ENCODE results near the gene RERE. TPM values are rescaled to one million over a fixed set of nuclear protein-coding genes. Genes with fewer than 3 reads are reported as not detected.

Gene RERE
- total RNA-seq, 1 experiment from 2014 or later = 13.1 TPM

DNA sequence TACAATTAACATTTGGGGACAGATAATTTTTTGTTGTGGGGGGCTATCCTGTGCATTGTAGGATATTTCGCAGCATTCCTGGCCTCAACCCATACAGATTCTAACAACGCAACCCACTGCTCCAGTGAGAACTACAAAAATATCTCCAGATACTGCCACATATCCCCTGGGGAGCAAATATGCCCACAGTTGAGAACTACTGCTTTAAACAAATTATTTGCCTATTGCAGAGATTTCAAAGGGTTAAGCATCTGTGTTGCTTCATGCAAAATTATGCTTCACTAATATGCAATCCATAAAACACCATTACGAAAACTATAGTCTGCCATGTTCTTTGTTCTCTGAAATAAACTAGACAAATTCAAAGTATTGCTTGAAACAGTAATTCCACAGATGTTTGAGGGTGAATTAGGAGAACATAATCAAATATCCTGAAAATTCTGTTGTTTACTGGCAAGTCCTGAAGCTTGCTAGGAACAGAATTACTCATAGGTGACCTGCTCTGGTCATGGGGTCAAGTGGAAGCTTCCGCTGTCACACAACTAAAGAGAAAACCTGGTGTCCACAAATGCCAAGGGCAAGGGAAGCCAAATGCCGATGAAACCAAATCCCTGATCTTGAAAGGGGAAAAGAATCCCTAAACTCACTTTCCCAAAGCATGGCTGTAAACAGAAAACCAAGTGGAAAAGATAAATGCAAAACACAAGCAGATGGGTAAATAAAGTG lies 149.4 kb downstream of the RERE start:
- DNase-seq (ENCODE audit: low read depth) = peak; percentile 90

DNA sequence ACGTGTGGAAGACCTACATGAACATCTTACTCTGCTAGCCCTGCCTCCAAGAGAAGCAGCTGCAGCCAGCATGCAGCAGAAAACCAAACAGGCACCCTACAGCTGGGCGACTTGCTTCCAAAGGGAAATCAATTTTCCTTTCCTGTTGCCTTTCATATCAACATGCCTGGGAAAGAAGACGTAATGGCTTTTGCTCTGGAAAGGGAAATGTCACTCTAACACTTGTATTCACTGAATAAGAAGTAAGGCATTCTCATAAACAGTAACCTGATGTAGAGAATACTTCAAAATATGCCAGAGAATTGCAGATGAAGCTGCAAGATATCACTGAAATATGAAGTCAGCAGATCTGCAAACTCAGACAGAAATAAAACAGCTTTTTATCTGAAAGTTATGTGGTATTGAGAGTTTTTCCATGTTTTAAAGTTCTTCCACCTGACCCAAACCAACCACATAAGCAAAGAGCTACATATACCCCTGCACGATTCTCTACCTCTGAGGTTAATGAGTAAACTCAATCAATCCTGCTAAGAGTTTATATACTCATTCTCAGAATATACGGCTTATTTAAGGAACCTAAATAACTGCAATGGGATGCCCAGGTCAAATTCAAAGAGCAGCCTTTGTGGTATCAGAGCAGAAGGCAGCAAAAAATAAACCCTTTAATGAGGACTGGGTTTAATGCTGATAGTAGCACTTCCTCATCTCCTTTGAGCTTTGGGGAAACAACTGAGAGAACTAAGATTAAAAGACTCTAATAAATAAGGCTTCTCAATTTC lies 150.9 kb downstream of the RERE start:
- peak; percentile 44 for DNase-seq (ENCODE audit: low read depth)

DNA sequence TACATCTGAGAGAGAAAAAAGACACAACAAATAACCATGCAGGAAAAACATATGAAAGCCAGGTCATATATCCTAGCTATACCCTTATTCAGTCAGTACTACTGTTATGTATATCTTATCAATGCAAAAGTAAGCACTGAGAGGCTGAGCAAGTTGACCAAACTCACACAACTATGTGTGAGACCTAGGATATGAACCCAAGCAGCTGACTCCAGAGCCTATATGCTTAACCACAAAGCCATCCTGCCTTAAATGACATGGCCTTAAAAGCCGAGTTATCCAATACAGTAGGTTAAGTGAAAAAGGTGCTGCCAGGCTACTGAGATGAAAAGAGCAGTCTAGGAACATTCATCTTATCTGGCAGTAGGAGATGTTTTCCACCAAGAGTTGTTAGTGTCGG lies 151.6 kb downstream of the RERE start:
- DNase-seq (ENCODE audit: low read depth) = no peak

DNA sequence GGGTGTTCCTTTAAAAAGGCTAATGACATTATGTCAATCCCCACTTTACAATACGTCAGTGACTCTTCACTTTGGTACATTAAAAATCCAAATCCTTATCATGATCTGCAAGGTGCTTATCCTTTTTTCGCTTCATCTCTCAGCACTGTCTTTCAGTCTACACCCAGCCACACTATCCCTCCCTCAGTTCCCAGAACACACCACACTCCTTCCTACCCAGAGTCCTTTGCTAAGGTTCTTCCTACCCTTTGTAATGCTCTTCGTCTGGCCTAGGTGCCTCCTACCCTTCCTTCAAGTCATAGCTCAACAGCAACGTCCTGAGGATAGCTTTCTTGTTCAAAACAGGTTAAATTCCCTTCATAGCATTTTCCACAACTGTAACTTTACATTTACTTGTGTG lies 152.6 kb downstream of the RERE start:
- DNase-seq (ENCODE audit: low read depth) = no peak

DNA sequence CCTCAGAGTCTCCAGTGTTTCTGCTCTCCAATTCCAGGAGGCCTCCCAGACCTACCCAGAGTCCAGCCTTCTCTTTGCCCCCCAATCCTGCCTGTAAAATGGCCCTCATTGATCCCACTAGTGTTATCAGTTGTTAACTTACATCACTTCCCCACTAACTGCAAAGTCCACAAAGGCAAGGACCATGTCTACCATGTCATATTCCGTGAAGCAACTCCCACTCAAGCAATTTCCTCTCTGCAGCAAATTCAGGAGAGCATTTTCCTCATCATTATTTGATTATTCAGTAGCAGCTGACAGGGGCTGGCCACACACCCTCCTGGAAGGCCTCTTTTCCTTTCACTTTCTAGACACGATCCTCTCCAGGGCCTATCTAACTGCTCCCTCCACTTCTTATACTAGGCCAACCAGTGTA lies 153.5 kb downstream of the RERE start:
- DNase-seq (ENCODE audit: low read depth) = peak; percentile 32

DNA sequence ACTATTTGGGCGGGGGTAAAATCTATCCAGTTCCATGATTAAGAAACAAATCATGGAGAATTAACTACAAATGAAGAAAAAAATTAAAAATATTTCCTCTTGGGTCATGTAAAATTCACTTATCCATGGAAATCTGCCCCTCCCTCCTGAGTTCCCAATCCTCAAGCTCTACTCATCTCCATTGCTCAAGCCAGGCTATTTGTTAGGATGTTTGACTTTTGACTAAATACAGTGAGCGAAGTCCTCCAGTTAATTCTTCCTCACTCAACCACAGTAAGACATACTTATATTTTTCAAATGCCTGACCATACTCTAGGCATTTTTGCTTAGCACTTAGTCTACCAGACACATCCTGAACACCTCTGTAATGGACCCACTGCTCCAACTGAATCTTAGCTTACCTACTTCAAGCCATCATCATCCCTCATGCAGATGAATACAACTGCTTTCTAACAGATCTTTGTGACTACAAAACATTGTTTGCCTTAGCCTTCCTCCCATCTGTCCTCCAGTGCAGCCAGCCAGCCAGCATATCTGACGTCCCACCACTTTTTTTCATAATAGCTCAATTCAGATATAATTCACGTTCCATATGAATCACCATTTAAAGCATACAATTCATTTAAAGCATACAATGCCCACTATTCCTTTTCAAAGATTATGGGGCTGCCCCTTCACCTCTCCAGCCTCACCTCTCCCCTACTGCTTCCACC lies 154.2 kb downstream of the RERE start:
- no peak for DNase-seq (ENCODE audit: low read depth)

DNA sequence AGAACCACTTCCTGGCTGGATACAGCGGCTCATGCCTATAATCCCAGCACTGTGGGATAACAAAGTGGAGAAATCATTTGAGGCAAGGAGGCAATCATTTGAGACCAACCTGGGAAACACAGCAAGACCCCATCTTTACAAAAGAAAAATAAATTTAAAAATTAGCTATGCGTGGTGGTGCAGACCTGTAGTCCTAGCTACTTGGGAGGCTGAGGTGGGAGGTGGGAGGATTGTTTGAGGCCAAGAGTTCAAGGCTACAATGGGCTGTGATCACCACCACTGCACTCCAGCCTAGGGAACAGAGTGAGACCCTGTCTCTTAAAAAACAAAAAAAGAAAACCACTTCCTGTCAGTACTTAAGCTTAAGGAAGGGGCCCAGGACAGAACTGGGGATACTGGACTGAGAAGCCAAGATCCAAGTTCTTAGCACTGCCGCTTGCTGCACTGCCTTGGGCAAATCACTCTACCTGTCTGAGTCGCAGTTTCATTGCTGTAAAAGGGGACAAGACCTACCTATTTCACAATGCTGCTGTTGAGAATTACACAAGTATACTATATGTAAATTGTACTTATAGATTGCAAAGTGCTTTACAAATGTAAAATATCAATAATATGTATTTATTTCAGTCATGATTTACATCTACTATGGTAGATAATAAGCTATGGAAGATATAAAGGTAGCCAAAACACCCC lies 154.9 kb downstream of the RERE start:
- DNase-seq (ENCODE audit: low read depth) = no peak

DNA sequence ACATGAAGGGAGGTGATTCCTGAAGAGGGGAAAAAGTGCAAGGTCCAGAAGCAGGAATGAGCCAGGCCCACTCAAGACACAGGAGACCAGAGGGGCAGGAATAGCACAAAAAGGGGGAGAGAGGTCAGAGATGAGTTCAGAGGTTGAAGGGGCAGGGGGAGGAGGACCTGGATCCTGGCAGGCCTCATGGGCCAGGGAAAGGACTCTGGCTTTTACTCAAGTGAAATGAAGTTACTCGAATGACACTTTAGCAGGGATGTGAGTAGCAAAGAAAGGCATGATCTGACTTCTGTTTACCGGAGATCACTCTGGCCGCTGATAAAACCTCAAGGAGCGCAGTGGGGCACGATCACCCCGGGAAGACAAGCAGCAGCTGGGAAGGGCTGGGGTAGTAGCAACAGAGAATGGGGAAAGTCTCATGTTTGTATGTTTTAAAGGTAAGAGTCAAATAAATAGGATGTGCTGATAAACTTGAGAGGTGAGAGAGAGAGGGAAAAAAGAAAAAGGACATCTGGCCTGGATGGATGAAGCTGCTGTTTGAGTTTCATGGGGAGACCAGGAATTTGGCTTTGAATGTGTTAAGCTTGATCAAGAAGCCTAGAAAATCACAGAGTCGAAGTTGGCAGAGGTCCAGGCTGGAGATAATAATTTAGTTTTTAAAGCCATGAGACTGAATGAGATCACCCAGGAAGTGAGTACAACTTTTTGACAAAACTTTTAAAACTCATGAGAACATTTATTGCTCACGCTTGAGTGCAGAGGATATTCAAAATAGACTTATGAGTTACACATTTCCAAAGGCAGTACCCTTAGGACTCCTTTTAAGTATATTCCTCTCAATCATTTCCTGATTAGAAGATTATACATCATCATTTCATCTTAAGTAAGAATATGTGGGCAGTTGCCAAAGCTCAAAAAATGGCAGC lies 156.0 kb downstream of the RERE start:
- peak; percentile 95 for DNase-seq (ENCODE audit: low read depth)

DNA sequence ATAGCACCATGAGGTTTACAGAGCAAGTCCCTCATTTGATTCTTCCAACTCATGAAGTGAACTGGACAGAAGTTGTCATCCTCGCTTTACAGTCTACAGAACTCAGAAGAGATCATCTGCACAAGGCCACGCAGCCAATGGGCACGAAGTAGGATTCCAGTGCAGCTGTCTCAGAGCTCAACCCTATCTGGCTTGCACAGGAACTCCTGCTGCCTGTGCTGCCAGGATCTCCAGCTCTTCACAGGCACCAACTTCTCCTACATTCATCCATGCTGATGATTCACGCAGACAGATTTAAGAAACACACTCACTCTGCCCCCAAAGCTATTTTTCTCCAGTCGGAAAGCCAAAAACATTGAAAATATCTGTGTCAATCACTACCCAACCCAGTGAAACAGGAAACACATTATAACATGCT lies 157.0 kb downstream of the RERE start:
- peak; percentile 84 for DNase-seq (ENCODE audit: low read depth)

DNA sequence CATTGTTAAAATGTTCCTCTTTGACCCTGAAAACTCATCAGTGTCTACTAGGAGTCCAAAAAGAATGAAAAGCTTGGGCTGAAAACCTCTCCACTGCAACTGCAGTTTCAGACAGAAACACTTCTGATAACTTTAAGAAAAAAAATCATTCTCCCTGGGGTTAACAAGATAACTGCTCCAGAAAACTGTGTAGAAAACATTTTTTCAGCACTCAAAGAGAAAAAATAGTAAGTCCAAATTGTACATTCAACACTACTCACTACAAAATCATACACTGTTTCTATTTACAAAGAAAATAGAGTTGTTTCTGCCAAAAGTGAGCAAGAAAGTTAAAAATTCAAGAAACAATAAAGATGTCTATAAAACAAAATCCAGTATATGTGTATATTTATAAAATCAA lies 157.8 kb downstream of the RERE start:
- no peak for DNase-seq (ENCODE audit: low read depth)

DNA sequence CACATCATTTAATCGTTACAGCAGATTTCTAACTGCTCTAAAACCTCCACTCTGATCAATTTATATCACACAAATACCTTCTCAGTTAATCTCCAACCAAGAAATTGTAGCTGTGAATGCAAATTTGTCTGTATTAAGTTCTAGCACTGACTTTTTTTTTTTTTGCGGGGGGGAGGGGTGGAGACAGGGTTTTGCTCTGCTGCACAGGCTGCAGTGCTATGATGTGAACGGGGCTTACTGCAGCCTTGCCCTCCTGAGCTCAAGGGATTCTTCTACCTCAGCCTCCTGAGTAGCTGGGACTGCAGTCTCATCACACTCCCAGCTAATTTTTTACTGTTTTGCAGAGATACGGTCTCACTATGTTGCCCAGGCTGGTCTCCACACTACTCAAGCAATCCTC lies 163.6 kb downstream of the RERE start:
- DNase-seq (ENCODE audit: low read depth) = no peak

DNA sequence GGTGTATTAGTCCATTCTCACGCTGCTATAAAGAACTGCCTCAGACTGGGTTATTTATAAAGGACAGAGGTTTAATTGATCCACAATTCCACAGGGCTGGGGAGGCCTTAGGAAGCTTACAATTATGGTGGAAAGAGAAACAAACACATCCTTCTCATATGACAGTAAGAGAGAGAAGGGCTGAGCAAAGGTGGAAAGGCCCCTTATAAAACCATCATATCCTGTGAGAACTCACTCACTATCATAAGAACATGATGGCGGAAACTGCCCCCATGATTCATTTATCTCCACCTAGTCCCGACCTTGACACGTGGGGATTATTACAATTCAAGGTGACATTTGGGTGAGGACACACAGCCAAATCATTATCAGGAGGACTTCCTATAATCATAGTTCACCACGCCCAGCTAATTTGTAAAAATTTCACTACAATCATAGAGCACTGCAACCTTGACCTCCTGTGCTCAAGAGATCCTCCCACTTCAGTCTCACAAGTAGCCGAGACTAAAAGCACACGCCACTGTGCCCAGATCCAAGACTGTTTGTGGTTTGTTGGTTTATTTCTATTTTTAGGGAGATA lies 164.9 kb downstream of the RERE start:
- no peak for DNase-seq (ENCODE audit: low read depth)

DNA sequence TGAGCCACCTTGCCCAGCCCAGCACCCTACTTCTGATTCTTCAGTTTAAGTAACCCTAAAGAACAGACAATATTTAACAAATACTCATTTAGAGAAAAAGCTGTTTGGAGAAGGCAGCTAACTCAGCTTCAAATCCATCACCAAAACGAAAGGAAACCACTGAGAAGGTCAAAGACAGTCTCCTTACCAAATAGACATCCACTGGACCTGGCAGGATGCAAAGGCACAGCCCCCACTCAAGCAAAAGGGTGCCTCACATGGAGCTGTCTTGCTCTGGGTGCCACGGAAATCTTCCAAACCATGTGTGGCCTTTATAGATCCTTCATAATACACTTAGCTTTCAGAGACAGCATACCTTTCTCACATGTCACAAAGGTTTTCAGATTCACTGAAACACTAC lies 165.5 kb downstream of the RERE start:
- DNase-seq (ENCODE audit: low read depth) = no peak

DNA sequence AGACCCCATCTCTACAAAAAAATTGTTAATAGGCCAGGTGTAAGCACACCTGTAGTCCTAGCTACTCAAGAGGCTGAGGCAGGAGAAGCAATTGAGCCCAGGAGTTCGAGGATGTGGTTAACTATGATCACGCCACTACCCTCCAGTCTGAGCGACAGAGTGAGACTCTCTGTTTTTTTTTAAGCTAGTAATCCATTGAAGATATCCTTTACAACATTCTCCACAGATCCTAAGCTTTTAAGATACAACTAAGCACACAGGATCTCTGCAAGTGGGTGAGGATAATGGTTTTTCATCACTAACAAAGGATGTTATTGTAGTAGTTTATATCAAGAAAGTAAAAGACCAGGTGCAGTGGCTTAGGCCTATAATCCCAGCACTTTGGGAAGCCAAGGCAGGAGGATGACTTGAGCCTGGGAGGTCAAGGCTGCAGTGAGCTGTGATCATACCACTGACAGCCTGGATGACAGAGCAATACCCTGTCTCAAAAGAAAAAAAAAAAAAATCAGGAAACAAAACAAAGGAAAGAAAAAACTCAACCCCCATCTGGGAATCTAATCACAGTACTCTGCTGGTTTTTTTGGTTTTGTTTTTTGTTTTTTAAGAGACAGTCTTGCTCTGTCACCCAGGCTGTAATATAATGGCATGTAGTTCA lies 166.1 kb downstream of the RERE start:
- DNase-seq (ENCODE audit: low read depth) = no peak

DNA sequence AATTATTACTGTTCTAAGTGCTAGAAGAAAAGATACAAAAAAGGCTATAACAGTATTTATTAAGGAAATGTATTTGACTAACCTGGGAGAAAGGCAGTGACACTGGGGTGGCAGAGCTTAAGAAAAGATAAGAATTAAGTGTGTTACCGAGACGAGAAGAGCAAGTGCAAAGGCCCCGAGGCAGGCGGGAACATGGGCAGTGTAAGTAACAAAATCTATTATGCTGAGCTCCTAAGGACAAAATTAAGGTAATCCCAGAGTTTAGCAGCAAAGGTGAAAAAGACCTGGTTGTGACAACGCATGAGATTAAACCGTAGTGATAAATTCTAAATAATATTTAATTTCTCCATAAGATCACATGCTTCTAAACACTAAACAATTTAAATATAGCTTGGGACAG lies 167.6 kb downstream of the RERE start:
- DNase-seq (ENCODE audit: low read depth) = no peak

DNA sequence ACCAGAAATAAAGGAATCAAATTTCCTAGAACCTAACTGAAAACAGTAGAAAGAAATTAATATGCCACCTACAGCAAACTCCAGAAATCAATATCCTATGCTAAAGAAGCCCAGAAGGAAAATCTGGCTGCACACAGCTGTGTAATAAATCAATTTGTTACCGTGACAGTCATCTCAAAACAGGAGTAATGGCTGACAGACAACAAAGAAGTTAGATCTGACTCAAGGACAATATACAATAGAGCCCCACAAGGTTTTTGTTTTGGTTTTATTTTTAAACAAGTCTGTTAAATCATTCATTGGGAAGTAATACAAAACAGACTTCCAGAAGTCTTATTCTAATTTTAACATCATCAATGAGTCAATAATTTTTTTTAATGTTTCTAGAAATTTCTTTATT lies 168.4 kb downstream of the RERE start:
- peak; percentile 60 for DNase-seq (ENCODE audit: low read depth)

DNA sequence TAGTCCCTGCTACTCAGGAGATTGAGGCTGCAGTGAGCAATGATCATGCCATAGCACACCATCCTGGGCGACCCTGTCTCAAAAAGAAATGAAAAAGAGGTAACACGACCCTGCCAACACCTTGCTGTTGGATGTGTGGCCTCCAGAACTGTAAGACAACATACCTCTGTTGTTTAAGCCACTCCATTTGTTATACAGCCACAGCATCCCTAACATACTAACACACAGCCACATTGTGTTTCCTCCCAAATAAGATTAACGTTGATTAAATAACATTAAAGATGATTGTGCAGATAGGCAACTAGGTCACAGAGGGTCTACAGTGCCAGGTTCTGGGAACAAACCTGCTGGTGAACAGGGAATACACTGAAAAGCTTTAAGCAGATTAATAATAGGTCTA lies 170.4 kb downstream of the RERE start:
- no peak for DNase-seq (ENCODE audit: low read depth)

DNA sequence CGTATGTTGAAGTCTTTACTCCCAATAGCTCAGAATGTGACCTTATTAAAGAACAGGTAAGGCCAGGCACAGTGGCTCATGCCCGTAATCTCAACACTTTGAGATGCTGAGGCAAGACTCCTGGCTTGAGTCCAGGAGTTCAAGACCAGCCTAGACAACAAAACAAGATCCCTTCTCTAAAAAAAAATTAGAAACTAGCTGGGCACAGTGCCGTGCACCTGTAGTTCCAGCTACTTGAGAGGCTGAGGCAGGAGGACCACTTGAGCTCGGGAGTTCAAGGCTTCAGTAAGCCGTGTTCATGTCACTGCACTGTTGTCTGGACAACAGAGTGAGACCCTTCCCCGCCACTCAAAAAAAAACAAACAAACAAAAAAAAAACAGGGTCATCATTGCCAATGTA lies 171.3 kb downstream of the RERE start:
- DNase-seq (ENCODE audit: low read depth) = no peak

DNA sequence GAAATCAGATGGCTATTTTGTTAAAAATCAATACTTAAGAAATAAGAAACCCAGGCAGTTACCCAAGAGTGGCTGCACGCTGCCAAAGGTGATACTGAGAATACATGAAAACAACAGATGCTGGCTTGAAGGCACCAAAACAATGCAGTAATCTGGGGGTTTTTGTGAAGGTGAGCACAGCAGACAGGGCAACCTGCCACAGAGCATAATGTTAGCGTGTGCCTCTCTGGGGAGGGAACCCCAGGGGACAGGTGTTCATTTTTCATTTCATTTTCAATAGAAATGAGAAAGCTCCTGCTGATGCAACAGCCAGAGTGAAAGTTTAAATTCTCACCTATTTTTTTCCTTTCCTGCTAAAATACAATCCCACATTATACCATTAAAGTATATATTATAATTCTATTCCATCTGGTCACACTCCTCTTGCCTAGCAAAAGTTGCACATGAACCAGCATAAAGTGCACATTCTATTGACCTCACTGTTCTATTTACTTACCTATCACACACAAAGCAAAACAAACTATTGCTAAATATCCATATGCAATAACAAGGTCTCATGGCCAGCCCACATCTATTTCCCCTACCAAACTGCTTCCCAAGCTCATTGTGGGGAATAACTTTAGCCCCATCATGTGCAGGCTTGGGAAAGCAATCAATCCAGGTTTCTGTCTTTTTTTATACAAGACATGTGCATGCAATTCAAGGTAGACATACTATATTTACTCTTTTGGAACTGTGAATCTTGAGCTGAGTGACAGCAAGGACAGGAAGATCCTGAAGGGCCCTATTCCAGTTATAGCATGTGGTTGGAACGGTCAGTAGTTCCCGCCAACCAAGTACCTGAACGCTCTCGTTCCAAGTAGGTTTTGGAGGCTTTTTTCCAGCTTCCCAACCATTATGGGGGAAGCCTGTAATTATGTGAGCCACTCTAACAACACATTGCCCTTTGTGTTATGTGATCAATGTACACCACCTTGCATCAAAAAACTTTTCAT lies 173.6 kb downstream of the RERE start:
- no peak for DNase-seq (ENCODE audit: low read depth)

All from M059J (cell line).